Stimulated activated CD4-positive, alpha-beta T cell treated with anti-CD3 and anti-CD28 coated beads, Interleukin-2, amount 100 ng/mL, for 4 hours (primary cell): ENCODE data around the gene PRODH2.
A peak's percentile ranks its signal among the peaks of the same experiment; 100 is the strongest.
"Not testable (repeated sequence)": the region's sequence is repeated elsewhere in the genome, so short reads cannot be mapped to it uniquely, and the experiment has no call there.

ENCODE experiments used
- DNase-seq: peaks from one replicate; pipeline ENCODE4 v3.0.0-alpha.2; 2020; ENCODE audit warnings: low read depth

PRODH2 gene

DNA sequence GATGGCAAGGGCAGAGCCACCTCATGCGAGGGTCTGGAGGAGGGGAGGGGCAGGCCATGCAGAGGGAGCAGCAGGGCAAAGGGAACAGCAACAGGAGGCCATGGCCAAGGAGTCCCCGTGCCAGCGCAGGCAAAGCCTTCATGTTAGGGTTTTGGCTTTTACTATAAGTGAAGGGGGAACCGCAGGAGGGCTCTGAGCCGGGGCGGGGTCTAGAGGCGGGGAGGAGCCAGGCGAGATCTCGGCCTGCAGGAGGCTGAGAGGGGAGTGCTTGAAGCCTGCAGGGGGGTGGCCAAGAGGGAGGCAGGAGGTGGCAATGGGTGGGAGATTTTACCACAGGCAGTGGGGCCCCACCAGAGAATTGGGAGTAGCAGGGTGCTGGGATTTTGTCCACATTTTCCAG lies 31.0 kb downstream of the PRODH2 start:
- DNase-seq, result no peak

DNA sequence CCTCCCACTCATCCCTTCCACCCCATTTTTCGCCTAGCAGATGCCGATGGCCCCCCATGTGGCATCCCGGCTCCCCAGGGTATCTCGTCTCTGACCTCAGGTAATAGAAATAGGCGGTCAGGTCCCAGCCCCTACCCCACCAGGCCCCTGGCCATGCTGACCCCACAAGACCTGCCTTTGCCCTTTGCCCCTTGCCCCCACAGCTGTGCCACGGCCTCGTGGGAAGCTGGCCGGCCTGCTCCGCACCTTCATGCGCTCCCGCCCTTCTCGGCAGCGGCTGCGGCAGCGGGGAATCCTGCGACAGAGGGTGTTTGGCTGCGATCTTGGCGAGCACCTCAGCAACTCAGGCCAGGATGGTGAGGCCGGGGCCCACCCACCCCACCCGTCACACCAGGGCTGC lies 31.9 kb downstream of the PRODH2 start:
- DNase-seq, result no peak

DNA sequence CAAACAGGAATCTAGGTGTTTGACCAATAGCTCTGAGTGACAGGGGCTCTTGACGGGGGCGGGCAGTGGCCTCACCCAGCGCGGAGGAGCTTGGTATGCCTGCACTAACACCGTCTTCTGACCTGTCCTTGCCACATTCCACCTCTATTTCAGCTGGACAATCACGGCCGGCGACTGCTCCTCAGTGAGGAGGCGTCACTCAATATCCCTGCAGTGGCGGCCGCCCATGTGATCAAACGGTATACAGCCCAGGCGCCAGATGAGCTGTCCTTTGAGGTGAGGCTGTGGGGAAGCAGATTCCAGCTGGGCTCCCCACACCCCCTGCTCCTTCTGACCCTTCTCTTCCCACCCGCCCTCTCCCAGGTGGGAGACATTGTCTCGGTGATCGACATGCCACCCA lies 32.6 kb downstream of the PRODH2 start:
- no peak for DNase-seq

DNA sequence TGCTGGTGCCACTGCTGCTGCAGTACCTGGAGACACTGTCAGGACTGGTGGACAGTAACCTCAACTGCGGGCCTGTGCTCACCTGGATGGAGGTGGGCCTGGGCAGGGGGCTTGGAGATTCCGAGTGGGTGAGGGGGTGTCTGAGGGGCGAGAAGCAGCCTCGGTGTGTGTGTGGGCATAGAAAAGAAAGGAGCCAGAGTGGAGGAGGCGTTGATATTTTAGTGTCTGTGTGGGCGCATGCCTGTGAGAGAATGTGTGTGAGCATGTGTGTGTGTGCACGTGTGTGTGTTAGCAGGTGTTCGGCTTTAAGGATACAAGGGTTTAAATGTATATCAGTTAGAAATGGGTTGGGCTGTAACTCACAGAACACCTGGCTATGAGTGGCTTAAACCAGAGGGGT lies 33.6 kb downstream of the PRODH2 start:
- DNase-seq, result no peak

DNA sequence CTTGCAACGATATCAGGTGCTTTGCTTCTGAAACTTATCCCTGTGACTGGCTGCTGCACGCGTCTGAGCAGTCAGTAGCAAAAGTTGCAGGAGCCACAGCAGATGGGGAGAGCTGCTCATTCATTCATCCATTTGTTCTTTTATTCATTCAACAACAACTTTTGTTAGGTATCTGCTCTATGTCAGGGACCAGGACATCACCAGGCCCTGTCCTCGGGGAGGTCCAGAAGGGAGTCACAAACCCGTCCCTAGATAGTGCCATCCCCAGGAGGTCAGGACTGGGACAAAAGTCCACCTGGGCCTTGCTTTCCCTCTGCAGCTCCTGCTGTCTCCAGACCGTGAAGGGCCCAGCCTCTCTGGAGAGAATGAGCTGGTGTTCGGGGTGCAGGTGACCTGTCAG lies 34.7 kb downstream of the PRODH2 start:
- no peak for DNase-seq

DNA sequence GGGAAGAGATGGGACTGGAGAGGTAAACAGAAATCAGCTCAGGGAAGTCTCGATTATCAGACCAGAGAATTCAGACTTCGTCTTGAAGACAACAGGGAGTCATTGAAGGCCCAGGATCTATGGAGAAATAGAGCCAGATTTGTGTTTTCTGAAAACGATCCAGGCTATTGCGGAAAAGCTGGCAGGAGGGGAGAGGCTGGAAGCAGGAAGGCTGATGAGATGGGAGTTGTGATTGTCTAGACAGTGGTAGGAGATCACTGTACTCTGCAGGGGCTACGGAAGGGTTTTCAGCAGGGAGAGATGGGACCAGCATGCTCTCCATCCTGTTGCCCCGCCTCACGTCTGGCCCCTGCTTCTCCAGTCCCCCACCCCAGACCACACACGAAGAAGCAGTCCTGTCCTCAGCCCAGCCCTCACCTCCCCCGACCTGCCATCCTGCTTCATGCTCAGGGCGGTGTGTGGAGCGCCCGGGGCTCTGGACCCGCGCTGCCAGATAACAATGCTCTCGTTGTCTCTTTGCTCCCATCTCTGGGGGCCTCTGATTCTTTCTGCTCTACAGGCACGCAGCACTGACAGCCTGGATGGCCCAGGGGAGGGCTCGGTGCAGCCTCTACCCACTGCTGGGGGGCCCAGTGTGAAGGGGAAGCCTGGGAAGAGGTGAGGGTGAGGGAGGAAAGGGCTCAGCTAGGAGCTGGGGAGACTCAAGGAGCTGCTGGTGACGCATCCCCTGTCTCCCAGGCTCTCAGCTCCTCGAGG lies 35.4 kb downstream of the PRODH2 start:
- no peak for DNase-seq

DNA sequence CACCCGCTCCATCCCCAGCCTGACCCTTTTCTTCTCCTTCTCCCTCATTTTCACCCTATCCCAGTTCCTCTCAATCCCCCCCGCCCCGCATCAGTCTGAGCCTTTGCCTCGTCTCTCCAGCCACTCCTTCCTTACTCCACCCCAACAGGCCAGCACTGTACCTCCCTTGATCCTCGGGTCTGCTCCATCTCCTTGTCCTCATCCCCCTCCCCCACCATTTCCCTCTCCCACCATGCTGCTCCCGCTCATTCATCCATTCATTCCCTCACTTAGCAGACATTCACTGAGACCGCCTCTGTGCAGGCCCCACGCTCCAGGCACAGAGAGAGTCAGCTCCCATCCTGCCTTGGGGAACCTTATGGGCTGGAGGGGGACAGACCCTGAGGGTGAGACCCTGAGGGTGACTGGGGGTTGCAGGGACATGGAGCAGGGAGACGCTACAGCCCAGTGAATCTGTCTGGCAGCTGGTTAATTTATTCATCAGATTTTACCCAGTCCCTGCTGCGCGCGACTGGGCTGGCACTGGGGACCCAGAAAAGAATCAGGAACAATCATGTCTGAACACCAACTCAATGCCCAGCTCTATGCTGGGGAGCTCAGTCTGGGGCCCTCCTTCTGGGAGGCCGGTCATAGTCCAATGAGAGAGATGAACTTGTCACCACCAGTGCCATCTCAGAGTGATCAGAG lies 36.4 kb downstream of the PRODH2 start:
- no peak for DNase-seq

DNA sequence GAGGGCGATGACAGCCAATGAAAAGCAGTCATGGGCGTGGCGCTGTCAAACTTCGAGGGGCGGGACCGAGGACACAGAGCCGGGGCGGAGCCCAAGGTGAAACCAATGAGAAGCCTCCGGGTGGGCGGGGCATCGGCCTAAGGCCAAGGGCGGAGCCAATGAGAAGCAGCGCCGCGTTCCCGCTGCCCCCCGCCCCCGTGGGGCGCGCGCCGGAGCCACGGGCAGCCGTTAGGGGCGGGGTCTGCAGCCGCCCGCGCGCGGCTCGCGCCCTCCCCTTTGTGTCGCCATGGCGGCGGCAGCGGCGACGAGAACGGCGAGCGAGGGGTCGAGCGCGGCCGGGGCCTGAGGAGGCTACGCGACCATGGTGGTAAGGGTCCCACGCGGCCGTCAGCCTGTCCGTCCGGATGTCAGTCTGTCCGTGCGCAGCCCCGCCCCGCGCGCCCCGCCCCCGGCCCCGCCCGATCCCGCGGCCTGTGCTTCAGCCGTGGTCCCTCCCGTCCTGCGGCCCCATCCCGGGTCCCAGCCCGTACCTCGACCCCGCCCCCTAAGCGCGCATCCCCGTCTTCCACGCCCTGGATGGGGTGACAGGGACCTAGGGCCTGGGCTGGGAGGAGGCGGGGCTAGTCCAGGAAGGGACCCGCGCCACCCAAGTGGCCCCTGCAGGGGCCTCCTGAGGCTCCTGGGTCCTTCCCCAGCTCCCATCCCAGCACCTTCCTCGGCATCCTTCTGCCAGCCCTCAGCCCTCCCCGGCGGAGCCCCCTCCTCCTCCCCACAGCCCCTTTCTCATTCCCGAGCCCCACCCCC lies 37.1 kb downstream of the PRODH2 start, which contains the start of gene ARHGAP33:
Gene ARHGAP33 (plus strand): TSS at position 267 of the 804 bp plus-strand sequence. CDS start 95 bp downstream, at position 362.
- DNase-seq, result peak; percentile 98

DNA sequence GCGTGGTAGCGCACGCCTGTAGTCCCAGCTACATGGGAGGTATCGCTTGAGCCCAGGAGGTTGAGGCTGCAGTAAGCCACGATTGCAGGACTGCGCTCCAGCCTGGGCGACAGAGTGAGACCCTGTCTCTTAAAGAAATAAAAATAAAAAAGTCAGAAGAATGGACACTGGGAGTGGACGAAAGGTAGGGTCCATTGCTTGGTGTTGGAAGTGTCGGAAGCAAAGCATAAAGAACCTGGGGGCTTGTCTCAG lies 37.7 kb downstream of the PRODH2 start:
- no peak for DNase-seq

DNA sequence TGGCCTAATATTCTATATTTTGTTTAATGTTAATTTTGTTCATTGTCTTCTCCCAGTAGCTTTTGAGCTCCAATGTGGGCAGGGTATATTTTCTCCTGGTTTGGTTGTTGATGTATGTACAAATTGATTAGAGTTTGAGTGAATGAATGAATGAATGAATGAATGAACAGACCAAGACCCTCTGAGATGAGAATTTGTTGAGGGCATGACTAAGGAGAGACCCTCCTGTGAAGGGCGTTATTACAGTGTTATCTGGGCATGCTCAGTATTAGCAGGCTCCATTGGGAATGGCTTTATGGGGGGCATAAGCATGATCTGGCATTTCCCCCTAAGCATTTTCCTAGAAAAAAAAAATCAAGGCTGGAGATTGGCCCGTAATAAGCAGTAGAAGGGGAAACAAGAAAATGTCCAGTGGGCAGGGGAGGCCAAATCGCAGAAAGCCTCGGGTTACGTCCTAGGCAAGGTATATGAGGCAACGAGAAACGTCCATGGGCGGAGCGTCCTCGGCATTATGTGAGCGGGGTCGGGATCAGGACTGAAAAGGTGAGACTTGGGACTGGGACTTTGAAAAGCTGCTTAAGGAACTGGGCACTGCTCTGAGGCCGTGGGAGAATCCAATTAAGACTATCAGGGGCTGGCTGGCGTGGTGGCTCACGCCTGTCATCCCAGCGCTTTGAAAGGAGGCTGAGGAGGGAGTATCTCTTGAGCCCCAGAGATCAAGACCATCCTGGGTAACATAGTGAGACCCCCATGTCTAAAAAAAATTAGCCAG lies 38.2 kb downstream of the PRODH2 start:
- DNase-seq, result no peak

DNA sequence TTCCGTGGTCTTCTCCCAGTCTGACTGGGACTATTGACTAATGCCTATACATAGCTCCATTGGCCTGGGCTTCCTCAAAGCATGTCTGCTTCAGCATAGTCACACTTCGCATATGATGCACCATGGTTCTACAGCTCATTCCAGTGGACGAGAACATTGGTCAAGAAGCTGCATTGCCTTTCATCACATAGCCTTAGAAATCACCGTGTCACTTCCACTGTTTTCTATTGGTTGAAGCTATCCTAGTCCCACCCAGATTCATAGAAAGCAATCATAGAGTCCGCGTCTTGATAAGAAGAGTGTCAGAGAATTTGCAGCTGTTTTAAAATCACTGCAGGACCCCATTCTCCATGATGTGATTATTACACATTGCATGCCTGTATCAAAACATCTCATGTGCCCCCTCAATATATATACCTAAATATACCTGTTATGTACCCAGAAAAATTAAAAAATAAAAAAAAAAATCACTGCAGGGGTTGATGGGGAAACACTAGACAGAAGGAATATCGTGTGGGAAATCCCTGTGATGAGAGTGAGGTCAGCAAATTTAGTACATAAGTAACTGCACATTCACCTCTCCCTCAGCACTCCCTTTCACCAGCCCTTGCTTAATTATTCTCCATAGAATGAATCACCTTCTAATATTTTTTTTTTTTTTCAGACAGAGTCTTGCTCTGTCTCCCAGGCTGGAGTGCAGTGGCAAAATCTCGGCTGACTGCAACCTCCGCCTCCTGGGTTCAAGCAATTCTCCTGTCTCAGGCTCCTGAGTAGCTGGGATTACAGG lies 39.4 kb downstream of the PRODH2 start:
- DNase-seq, result no peak

DNA sequence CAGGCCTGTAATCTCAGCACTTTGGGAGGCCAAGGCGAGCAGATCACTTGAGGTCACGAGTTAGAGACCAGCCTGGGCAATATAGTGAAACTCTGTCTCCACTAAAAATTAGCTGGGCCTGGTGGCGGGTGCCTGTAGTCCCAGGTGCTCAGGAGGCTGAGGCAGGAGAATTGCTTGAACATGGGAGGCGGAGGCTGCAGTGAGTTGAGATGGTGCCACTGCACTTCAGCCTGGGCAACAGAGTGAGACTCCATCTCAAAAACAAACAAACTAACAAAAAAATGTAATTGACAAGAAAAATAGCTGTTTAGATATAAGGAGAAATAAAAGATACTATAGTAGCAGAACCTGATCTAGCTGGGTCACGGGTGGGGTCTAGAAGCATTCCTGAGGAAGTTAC lies 40.3 kb downstream of the PRODH2 start:
- not testable (repeated sequence) for DNase-seq

DNA sequence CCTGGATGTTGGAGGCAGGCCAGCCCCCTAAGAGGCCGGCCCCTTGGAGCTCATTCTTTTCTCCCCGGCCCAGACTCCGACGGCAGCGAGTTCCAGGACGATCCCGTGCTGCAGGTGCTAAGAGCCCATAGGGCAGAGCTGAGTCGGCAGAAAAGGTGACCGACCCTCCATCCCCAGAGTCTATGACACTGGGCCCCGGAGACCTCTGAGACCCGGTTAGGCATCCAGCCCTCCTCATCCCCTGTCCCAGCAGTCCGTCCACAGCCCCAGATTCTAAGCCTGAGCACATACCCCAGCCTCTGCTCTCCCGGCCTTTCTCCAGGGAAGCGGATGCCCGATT lies 44.6 kb downstream of the PRODH2 start:
- DNase-seq, result no peak

DNA sequence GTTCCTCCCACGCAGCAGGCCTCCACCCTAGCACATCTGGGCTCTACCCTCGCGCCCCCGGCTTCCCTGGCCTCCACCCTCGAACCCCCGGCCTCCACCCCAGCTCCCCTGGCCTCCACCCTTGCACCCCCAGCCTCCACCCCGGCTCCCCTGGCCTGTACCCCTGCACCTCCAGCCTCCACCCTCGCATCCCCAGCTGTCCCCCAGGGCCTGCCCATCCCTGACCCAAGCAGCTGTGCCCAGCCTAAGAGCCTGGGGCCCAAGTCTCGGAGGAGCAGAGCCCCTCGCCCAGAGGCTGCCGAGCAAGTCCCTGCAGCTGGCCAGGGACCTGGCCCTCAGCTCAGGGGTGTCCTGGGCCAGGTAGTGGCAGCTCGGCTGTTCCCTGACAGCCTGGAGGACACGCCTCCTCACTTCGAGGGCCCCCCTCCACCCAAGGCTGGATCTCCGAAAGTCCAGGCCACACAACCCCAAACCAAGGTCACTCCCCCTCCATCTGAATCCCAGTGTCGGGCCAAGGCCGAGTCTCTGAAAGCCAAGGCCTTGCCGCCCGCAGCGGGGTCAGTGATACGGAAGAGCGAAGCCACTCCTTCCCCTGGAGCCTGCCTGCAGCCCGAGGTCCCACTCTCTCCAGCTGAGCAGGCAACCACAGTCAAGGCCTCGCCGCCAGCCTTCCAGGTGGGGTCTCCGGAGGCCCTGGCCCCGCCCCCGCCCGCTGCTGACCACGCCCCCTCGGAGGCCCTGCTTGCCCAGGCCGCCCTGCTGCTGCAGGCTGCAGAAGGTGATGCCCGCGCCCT lies 45.2 kb downstream of the PRODH2 start:
- no peak for DNase-seq

DNA sequence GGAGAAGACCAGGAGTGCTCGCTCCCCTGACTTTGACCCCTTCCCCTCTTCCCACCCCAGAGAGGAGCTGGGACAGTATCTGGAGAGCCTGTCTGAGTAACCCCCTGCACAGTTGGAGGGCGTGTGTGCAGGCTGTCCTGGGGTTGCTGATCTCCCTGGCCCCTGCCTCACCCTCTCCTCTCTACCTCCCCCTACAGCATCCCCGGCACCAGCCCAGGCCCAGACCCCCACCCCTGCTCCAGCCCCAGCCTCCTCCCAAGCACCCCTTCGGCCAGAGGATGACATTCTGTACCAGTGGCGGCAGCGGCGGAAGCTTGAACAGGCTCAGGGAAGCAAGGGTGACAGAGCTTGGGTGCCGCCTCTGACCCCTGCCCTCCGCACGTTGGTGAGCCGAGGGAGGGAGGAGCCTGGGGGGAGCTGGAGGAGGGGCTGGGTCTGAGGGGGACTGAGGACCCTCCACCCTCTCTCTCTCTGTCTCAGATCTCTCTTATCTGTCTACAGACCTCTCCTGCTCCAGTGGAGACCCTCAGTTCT lies 46.0 kb downstream of the PRODH2 start:
- no peak for DNase-seq

DNA sequence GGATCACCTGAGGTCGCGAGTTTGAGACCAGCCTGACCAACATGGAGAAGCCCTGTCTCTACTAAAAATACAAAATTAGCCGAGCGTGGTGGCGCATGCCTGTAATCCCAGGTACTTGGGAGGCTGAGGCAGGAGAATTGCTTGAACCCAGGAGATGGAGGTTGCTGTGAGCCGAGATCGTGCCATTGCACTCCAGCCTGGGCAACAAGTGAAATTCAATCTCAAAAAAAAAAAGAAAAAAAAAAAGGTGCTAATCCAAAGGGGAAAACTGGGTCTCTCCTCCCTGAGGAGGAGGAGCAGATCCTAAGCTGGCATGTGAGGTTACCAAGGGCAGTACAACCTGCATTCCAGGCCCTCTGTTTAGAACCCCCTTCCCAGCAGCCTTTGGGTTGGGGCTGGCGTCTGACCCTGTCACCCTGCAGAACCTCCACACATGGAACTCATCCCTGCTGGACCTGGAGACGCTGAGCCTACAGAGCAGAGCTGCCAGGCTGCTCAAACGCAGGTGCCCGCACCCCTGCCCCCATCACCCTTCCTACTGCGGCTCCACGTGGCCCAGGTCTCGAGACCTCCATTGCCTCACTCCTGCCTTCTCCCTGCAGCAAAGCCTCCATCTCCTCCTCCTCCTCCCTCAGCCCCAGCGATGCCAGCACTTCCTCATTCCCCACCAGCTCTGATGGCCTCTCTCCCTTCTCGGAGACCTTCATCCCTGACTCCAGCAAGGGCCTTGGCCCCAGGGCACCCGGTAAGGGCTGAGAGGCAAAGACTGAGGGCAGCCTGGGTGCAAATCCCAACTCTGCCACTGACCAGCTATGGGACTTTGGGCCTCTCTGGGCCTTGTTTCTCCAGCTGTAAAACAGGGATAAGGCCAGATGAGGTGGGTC lies 48.0 kb downstream of the PRODH2 start:
- no peak for DNase-seq

DNA sequence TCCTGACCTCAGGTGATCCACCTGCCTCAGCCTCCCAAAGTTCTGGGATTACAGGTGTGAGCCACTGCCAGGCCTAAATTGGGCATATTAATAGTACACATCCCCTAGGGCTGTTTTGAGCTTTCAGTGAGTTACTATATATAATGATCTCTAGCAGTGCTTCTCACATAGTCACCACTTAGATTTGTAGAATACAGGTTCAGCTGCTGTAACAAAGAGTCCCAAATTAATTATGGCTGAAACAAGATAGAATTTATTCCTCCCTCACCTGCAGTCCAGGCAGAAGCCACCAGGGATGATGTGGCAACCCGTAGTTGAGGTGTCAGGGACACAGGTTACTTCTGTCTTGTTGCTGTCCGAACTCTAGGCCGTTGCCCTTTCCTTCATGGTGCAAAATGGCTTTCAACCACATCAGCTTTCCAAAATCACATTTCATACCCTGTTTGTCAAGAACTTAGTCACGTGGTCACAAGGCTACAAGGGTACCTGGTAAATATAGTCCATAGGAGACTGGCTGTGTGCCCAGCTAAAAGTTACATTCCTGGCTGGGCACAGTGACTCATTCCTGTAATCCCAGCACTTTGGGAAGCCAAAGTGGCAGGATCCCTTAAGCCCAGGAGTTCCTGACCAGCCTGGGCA lies 51.8 kb downstream of the PRODH2 start:
- no peak for DNase-seq

DNA sequence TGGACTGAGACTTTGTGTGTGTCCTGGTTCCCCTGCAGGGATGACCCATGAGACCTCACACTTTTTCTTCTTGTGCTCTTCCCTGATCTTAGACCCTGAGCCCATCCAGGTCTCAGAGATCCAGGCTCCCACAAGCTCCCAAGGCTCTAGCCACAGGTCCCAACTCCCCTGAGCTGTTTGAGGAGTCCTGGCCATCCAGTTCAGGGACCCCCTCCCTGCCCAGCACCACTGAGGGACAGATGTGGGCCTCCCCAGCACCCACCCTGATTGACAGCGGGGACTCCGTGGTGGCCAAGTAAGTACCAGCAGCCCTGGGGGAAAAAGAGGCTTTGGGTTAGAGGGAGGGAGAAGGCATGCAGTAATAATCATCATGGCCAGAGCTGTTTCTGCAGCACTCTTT lies 52.9 kb downstream of the PRODH2 start:
- DNase-seq, result no peak
